Liver (tissue), 9 donors: ENCODE measurements around the gene GOLGA6A. TPM values are rescaled to one million over a fixed set of nuclear protein-coding genes. Genes with fewer than 3 reads are reported as not detected.

ENCODE experiments used
- DNase-seq: peaks from one replicate; pipeline ENCODE4 v3.0.0-alpha.2; 2017; ENCODE audit warnings: low spot score
- H3K27ac ChIP-seq, 2 donors: one replicate each; pipeline ENCODE4 v1.7.0; 2013; ENCODE audit warnings: inconsistent platforms in 2 of 2, low read length in 2 of 2, control low read depth in 1 of 2, low read depth in 1 of 2, mild to moderate bottlenecking in 1 of 2
- H3K27me3 ChIP-seq, 4 donors: one replicate each; pipeline versions ENCODE4 v1.6.1 to v1.7.0; 2013; ENCODE audit warnings: low read length in 3 of 4, inconsistent platforms in 1 of 4, mild to moderate bottlenecking in 1 of 4, moderate library complexity in 1 of 4; ENCODE audit not compliant: control insufficient read depth in 4 of 4, insufficient read depth in 4 of 4
- H3K36me3 ChIP-seq, 4 donors: one replicate each; pipeline versions ENCODE4 v1.6.1 to v1.7.0; 2013; ENCODE audit warnings: low read length in 3 of 4, mild to moderate bottlenecking in 3 of 4, low read depth in 1 of 4, moderate library complexity in 1 of 4; ENCODE audit not compliant: control insufficient read depth in 4 of 4, insufficient read depth in 3 of 4
- H3K4me1 ChIP-seq, 4 donors: one replicate each; pipeline versions ENCODE4 v1.6.1 to v1.7.0; 2013; ENCODE audit warnings: low read length in 3 of 4, mild to moderate bottlenecking in 3 of 4, moderate library complexity in 1 of 4; ENCODE audit not compliant: control insufficient read depth in 4 of 4, insufficient read depth in 4 of 4
- H3K4me3 ChIP-seq, 3 donors: one replicate each; pipeline versions ENCODE4 v1.6.1 to v1.7.0; 2013; ENCODE audit warnings: low read length in 3 of 3, control low read depth in 1 of 3, low read depth in 1 of 3, mild to moderate bottlenecking in 1 of 3
- H3K9ac ChIP-seq, 2 donors: one replicate each; pipeline ENCODE4 v1.7.0; 2013; ENCODE audit warnings: low read length in 2 of 2, mild to moderate bottlenecking in 2 of 2, moderate library complexity in 2 of 2, control low read depth in 1 of 2, low read depth in 1 of 2
- H3K9me3 ChIP-seq, 4 donors: one replicate each; pipeline versions ENCODE4 v1.6.1 to v1.7.0; 2013; ENCODE audit warnings: low read length in 3 of 4; ENCODE audit not compliant: control insufficient read depth in 4 of 4
- ATF3 ChIP-seq: IDR thresholded peaks from 2 replicates; pipeline ENCODE4 v1.6.1; 2016; ENCODE audit warnings: antibody characterized with exemption
- CTCF ChIP-seq: fragments of 150-350 bp; IDR thresholded peaks from 2 replicates; pipeline ENCODE4 v1.5.1; 2017; ENCODE audit warnings: improper control_type of control experiment, low read depth, low read length; ENCODE audit not compliant: missing input control
- HNF4A ChIP-seq, 2 donors: conservative IDR thresholded peaks; 2 replicates each; pipeline ENCODE4 v1.6.1; 2016; ENCODE audit warnings: antibody characterized with exemption in 2 of 2, mild to moderate bottlenecking in 2 of 2
- HNF4G ChIP-seq: IDR thresholded peaks from 2 replicates; pipeline ENCODE4 v1.6.1; 2016; ENCODE audit warnings: antibody characterized with exemption
- JUND ChIP-seq, 2 donors: IDR thresholded peaks; 2 replicates each; pipeline ENCODE4 v1.6.1; 2016; ENCODE audit warnings: antibody characterized with exemption in 2 of 2
- MAX ChIP-seq: IDR thresholded peaks from 2 replicates; pipeline ENCODE4 v1.6.1; 2016; ENCODE audit warnings: antibody characterized with exemption
- RAD21 ChIP-seq, 2 donors: IDR thresholded peaks; 2 replicates each; pipeline ENCODE4 v1.6.1; 2016; ENCODE audit warnings: antibody characterized with exemption in 2 of 2, mild to moderate bottlenecking in 2 of 2
- YY1 ChIP-seq: IDR thresholded peaks from 2 replicates; pipeline ENCODE4 v1.6.1; 2016; ENCODE audit warnings: antibody characterized with exemption, mild to moderate bottlenecking
- ZBTB33 ChIP-seq: IDR thresholded peaks from 2 replicates; pipeline ENCODE4 v1.6.1; 2016; ENCODE audit warnings: antibody characterized with exemption
- WGBS: extraction: QIAGEN DNeasy Blood & Tissue Kit; methylation state at CpG from one replicate; pipeline ENCODE4 v1.1.7; 2013; 5-methylcytosine and 5-hydroxymethylcytosine counted together
- polyA plus RNA-seq, 2 donors: library from polyadenylated mRNA; stranded (reverse) in 1 of 2; unstranded in 1 of 2; fragments of 200-250 nt in 1 of 2; fragments of >200 nt in 1 of 2; fragmentation: Nextera tagmentation in 1 of 2; extraction: Ambion mirVana in 1 of 2; gene quantifications; one replicate each; pipeline versions ENCODE4 v1.2.1 to v1.2.3, GENCODE V29; 2013 to 2015
- total RNA-seq, 2 donors: library from RNA; depleted of rRNA; stranded (reverse); fragments of >200 nt; gene quantifications; one replicate each; pipeline ENCODE4 v1.2.3, GENCODE V29; 2014
- donor health status: healthy.
- donor health status: healthy.
- donor health status: healthy.
- donor health status: healthy.
- donor health status: healthy.

The GOLGA6A gene
- total and polyA plus RNA-seq, 4 donors, result 0.06 to 1.4 (median 0.63) TPM

- TF ChIP-seq ZBTB33 (no peak), HNF4A (conservative IDR thresholded peaks at IDR 0.05) (no peak)
Measured at GRCh38 chr15:74037171-74038117, 44.9 kb downstream of the GOLGA6A start (continued).

- H3K27ac ChIP-seq, result no peak overlapping the region
- WGBS, result 82% methylated on average over 21 of the region's 21 CpGs
Measured at GRCh38 chr15:74036271-74037170, 45.8 kb downstream of the GOLGA6A start.

More at GRCh38 chr15:74036271-74037170, 45.8 kb downstream of the GOLGA6A start:
- Histone ChIP-seq H3K9me3 (no peaks in the 10 kb centered on the region), H3K4me3 (no peak overlapping the region), H3K9ac (no peak overlapping the region), H3K36me3 (peaks cover 0 to 38% (median 13%) of the 10 kb centered on the region in 4 donors), H3K27me3 (no peaks in the 10 kb centered on the region), H3K4me1 (no peaks in the 10 kb centered on the region)
- DNase-seq, result peak; percentile 46
- TF ChIP-seq HNF4G (no peak), YY1 (no peak), JUND (IDR thresholded peaks at IDR 0.05) (no peak), ATF3 (no peak), CTCF (peak; percentile 56), MAX (no peak), RAD21 (IDR thresholded peaks at IDR 0.05) (peak; percentile 72 to 86), ZBTB33 (no peak)
